Motor neuron (in vitro differentiated cells): Measurements from ENCODE around the gene KCNJ6. TPM values are rescaled to one million over a fixed set of nuclear protein-coding genes. Genes with fewer than 3 reads are reported as not detected.
A peak's percentile ranks its signal among the peaks of the same experiment; 100 is the strongest.

Source experiments
- ATAC-seq, 8 experiments: fragments of 200-7000 bp; cut with Tn5 transposase; replicated peaks in 6 of 8; 2 replicates each; pipeline ENCODE4 v1.8.0; 2021; ENCODE audit warnings: mild to moderate bottlenecking in 8 of 8, moderate library complexity in 8 of 8
- H3K27ac ChIP-seq, 2 donors: fragments of 250-450 bp; sonication (Bioruptor Pico); 2 replicates each; pipeline ENCODE4 v1.9.0; 2021; ENCODE audit warnings: antibody characterized with exemption in 2 of 2, mild to moderate bottlenecking in 2 of 2, moderate library complexity in 1 of 2
- H3K4me1 ChIP-seq, 2 donors: fragments of 250-450 bp; sonication (Bioruptor Pico); replicated peaks in 1 of 2; 2 replicates each; pipeline ENCODE4 v1.6.1; 2021; ENCODE audit warnings: antibody characterized with exemption in 2 of 2, mild to moderate bottlenecking in 2 of 2, moderate library complexity in 1 of 2
- H3K4me3 ChIP-seq, 5 donors: fragments of 250-450 bp; sonication (Bioruptor Pico); 2 replicates each; pipeline ENCODE4 v1.9.0; 2021; ENCODE audit warnings: antibody characterized with exemption in 5 of 5, mild to moderate bottlenecking in 5 of 5, moderate library complexity in 4 of 5
- WGBS, 10 experiments: fragments of 450-650 bp; shearing (Covaris generic); methylation state at CpG; one replicate each; pipeline ENCODE4 v1.0.0; 2022; 5-methylcytosine and 5-hydroxymethylcytosine counted together
- in situ Hi-C, 9 experiments: fragments of 400-800 bp; cut with MboI; loops; one replicate each; pipeline ENCODE4 v1.15.0; 2021; ENCODE audit warnings: low sequenced_read_pairs in 9 of 9, low pct_unique_long_range_greater_than_20kb in 2 of 9; ENCODE audit not compliant: unreplicated experiment in 9 of 9
- total RNA-seq, 8 experiments: library from RNA; unstranded; fragments of 300-600 nt; gene quantifications; 2 replicates each; pipeline versions ENCODE4 v1.2.3 to v1.2.4, GENCODE V29; 2022

Gene KCNJ6
- total RNA-seq, 8 experiments from 2014 or later: 0.05 to 3.4 (median 0.61) TPM

- no peaks in the 10 kb centered on the region for H3K4me1 ChIP-seq
- WGBS, 10 experiments: 16 to 92% (median 57%) methylated on average over 1 to 3 of the region's 3 CpGs; no CpG with 5 or more reads in 1 of the 10 experiments
- H3K27ac ChIP-seq: no peak overlapping the region
- no peak overlapping the region for H3K4me3 ChIP-seq
- in situ Hi-C loops: no loop called here
- ATAC-seq: peak in 1 of 8 experiments; percentile 63
Measured at GRCh38 chr21:37873655-37874054, 42.6 kb downstream of the KCNJ6 start.

DNA sequence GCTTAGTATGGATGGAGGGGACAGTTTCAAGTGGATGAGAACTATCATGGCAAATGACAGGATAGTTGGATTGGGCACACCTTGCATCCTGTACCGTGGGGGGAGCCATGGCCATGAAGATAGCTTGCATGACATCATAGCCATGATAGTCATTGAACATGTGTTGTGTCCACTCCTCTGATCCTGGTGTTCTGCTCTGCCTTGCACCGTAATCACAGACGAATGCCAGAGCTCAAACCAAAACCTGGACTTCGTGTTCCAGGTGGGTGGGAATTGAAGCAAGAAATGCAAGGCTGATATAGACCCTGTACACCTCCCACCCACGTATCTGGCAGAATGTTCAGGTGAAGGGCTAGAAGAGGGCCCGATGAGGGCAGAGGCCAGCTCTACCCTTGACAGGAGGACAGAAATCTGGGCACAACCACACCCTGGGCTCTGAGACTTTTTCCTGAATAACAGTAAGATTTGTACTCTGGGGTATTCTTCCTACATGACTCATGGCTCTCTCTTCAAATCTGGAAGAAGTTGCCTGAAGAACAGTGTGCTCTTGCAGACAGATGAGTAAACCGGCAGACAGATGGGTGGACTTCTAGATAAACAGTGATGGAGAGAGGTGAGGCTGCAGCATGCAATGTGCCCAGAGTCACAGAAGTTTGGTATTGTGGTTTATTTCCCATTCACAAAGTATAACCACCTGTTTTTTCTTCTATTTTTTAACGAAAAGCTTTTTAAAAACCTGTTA, 45.0 kb downstream of the KCNJ6 start:
- H3K27ac ChIP-seq: no peak overlapping the region
- in situ Hi-C loops: no loop called here
- 0 to 90% (median 58%) methylated on average over 1 to 7 of the region's 8 CpGs for WGBS, 10 experiments
- H3K4me3 ChIP-seq: no peak overlapping the region
- H3K4me1 ChIP-seq: no peaks in the 10 kb centered on the region
- ATAC-seq: no peak

DNA sequence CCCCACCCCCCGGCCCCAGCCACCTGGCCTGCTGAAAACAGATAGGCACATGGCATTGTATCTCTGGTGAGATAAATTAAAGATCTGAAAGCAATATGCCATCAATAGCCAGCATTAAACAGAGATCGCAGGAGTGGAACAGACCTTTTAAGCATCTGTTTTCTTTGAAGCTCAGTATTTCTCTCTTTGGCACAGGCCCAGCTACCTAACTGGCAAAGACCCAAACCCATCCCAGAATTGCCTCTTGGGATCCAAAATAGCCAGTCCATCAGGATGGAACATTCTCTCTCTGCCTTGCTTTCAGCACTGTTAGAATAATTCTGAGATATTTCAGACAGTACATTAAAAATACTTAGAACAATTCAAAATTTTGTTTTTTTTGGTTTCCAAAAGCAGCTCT, 46.0 kb downstream of the KCNJ6 start:
- 67 to 100% (median 79%) methylated on average over 1 of the region's 2 CpGs; no CpG with 5 or more reads in 6 of the 10 experiments for WGBS, 10 experiments
- in situ Hi-C loops: no loop called here
- Histone ChIP-seq H3K4me3 (no peak overlapping the region), H3K27ac (no peak overlapping the region), H3K4me1 (no peaks in the 10 kb centered on the region)
- no peak for ATAC-seq

DNA sequence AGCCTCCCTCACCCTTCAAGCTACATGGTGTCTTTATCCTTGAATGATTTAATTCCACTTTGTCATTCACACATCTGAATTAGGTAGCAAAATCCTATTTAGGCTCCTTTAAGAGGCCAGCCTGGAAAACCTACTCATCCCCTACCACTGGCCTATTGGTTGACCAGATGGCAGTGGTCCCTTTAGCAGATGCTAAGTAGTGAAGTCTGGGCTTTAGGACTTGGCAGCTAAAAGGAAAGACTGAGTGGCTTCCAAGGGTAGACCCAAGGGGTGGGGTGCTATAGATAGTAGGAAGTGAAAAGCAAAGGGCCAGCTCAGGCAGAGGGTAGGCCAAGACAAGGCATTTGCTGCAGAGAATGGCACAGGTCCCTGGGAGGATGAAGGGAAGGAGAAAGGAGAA, 46.6 kb downstream of the KCNJ6 start:
- no peak for ATAC-seq
- in situ Hi-C loops: no loop called here
- no peak overlapping the region for H3K27ac ChIP-seq
- no peaks in the 10 kb centered on the region for H3K4me1 ChIP-seq
- H3K4me3 ChIP-seq: no peak overlapping the region

DNA sequence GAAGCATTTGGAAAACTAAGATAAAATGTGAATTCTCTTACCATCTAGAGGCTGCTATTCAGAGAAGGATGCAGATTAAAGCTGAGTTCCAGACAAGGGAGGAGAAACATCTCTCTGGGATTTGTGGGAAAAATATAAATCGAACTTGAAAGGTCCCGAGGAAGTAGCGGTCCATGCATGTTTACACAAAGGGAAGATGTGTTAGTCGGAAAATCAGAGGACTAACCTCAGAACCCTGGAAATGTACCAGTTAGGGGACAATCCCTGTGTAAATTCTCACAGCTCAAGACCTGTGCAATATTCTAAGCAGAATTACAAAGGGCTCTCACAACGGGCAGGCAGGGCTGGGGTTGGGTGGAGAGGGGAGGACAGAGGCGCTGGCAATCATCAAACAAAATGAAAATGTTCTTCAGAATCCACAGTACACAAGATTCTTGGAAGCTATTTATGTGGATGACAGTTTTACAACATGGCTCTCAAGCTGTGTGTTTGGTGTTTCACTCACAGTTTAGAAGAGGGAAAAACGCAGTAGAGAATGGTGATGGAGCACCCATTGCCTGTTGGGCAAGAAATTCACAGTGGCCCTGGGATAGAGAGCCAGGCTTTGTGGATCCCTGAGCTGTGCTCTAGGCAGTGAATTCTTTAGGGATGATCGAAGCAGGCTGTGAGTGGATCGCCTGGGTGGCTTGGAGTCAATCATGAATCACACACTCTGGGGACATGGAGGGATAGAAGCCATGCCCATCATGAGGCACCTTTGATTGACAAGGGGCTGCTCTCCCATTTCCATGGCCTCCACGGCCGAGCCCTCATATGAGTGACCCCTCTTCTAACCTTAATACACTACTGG, 47.6 kb downstream of the KCNJ6 start:
- in situ Hi-C loops: no loop called here
- Histone ChIP-seq H3K27ac (no peak overlapping the region), H3K4me3 (no peak overlapping the region), H3K4me1 (no peaks in the 10 kb centered on the region)
- ATAC-seq: no peak
- whole genome bisulfite sequencing, 10 experiments: 43 to 100% (median 80%) methylated on average over 1 to 10 of the region's 11 CpGs; no CpG with 5 or more reads in 1 of the 10 experiments

GRCh38 chr21:37866027-37866426, 50.2 kb downstream of the KCNJ6 start:
- H3K27ac ChIP-seq: no peak overlapping the region

DNA sequence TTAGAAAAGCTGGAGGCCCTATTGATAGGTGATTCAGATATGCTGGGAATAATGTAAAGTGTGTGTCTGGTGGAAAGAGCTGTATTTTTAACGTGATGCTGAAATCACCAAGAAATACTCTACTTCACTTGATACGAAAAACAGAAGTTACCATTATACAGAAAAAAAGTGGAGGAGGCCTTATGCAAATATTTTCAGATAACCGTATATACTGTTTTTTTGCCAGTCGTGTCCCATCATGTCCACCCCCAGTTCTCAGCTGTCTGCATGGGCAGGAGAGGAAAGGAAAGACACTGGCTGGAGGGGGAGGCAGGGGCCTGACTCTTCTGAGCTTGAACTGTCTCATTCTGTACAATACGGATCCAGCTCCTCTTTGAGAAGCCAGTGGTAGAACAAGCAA, 51.1 kb downstream of the KCNJ6 start:
- H3K27ac ChIP-seq: no peak overlapping the region
- in situ Hi-C loops: no loop called here
- ATAC-seq: no peak
- WGBS, 10 experiments: 69 to 100% (median 81%) methylated on average over 2 to 5 of the region's 5 CpGs; no CpG with 5 or more reads in 3 of the 10 experiments
- no peak overlapping the region for H3K4me3 ChIP-seq
- H3K4me1 ChIP-seq: peaks cover 7% of the 10 kb centered on the region in 2 donors

More at GRCh38 chr21:37866027-37866426, 50.2 kb downstream of the KCNJ6 start:
- H3K4me1 ChIP-seq: peaks cover 7% of the 10 kb centered on the region in 2 donors
- ATAC-seq: no peak
- in situ Hi-C loops: no loop called here
- WGBS, 10 experiments: 60 to 100% (median 83%) methylated on average over 1 to 2 of the region's 2 CpGs; no CpG with 5 or more reads in 3 of the 10 experiments
- no peak overlapping the region for H3K4me3 ChIP-seq

DNA sequence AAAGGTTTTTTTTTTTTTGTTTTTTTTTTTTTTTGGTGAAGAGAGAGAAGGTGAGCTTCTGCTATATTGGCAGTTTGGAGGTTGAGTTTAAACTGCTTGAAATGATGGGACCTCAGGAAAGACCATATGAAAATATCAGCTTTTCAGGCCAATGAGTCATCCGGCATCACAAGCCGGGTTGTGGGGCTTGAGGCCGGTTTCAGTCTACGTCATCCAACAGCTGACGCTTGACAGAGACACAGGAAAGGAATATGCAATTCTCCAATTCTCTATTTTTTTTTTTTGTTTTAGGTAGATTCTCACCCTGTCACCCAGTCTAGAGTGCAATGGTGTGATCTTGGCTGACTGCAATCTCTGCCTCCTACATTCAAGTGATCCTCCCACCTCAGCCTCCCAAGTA, 52.4 kb downstream of the KCNJ6 start:
- in situ Hi-C loops: no loop called here
- 43 to 100% (median 97%) methylated on average over 1 to 5 of the region's 5 CpGs; no CpG with 5 or more reads in 2 of the 10 experiments for WGBS, 10 experiments
- Histone ChIP-seq H3K27ac (no peak overlapping the region), H3K4me1 (peaks cover 7% of the 10 kb centered on the region in 2 donors), H3K4me3 (no peak overlapping the region)
- no peak for ATAC-seq

DNA sequence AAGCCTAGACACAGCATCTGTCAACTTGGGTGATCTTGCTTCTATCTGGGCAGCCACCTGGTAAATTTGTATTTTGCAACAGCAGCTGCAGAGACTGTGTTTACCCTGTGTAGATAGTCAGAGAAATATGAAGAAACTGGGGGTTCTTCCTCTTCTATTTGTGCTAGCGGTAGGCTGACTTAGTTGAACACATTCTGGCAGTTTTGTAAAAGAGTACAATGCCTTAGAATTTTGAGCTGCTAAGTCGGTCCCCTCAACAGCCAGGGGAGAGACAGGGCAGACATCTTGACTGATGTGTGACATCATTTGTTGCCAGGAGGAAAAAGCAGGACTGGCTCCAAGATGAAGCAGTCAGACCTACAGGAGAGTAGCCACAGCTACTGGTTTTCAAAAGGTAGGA, 53.7 kb downstream of the KCNJ6 start:
- H3K4me1 ChIP-seq: peaks cover 7% of the 10 kb centered on the region in 2 donors
- ATAC-seq: peak in 6 of 8 experiments; percentile 77 to 98 (median 87)
- in situ Hi-C loops: no loop called here
- WGBS, 10 experiments: 20 to 83% (median 54%) methylated on average over 1 to 2 of the region's 2 CpGs; no CpG with 5 or more reads in 4 of the 10 experiments
- H3K4me3 ChIP-seq: no peak overlapping the region
- no peak overlapping the region for H3K27ac ChIP-seq

DNA sequence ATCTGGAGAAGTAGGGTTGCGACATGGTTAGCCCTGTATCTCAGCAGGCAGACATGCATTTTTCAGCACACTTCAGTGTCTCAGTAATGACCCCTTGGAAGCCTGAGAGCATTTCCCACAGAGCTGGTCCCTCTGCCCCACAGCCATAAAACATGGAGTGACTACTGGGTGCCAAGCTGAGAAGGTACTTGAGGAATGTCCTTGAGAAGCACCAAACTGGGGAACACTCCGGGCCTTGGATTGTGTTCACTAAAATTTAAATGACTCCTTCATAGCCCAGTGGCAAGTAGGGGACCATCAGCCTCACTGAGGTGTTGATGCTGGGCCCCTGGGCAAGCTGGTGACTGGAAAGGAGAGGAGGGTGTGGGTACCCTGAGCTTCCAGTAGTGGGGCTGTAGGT, 54.7 kb downstream of the KCNJ6 start:
- Histone ChIP-seq H3K4me3 (no peak overlapping the region), H3K4me1 (peaks cover 7 to 9% of the 10 kb centered on the region in 2 donors), H3K27ac (no peak overlapping the region)
- in situ Hi-C loops: no loop called here
- no peak for ATAC-seq
- 0 to 100% (median 81%) methylated on average over 1 to 2 of the region's 2 CpGs; no CpG with 5 or more reads in 5 of the 10 experiments for WGBS, 10 experiments

- 9 to 89% (median 72%) methylated on average over 1 of the region's 2 CpGs; no CpG with 5 or more reads in 6 of the 10 experiments for WGBS, 10 experiments
- no peak for ATAC-seq
- in situ Hi-C loops: no loop called here
Measured at GRCh38 chr21:37860416-37860815, 55.8 kb downstream of the KCNJ6 start.

DNA sequence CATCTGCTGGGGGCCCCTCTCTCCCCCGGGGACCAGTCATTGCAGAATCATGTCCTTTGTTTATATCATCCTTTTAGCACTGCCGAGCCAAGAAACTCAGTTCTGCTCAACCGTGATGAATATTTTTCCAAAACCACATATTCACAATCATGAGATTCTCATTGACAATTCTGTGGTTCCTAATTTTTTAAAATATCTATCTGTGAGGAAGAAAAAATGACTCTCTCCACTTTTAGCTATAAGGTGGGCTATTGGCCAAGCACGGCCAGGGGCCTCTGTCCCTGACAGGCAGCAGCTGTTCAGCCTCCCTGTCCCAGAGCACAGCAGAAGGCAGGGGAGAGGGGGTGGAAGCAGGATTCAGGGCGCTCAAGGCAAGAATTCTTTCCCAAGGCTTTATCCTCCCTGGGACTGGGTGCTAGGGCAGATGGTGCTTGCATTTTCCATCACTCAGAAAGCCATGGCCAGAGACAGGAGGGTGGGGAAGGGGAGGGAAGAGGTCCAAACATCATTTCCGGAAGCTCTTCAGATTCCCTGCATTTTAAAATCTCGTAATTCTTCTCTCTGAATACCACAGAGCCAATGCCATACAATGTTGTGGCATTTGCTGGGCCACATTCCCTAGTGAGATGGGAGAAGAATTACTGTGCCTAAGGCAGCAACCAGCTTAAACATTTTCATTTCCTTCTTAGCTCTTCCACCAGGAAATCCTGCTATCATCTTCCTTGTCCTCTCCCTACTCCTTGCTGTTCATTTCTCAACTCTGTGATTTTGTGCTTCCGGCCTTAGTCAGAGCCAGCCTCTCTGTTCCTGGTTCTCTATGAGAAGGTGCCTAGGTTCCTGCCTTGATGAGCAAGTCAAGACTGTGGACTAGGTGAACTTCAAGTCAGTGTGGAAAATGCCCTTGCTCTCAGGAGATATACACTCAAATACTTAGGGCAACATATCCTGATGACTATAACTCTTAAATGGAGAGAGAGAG, 60.3 kb downstream of the KCNJ6 start:
- ATAC-seq: peak in 6 of 8 experiments; percentile 38 to 97 (median 92)
- WGBS, 10 experiments: 0 to 39% (median 19%) methylated on average over 1 to 6 of the region's 8 CpGs; no CpG with 5 or more reads in 1 of the 10 experiments
- in situ Hi-C loops: no loop called here

More at GRCh38 chr21:37860416-37860815, 55.8 kb downstream of the KCNJ6 start:
- Histone ChIP-seq H3K27ac (no peak overlapping the region), H3K4me3 (no peak overlapping the region), H3K4me1 (peaks cover 14 to 21% of the 10 kb centered on the region in 2 donors)

More for the DNA sequence above, 60.3 kb downstream of the KCNJ6 start:
- peak overlapping the region; percentile 52 to 78 for H3K27ac ChIP-seq
- H3K4me3 ChIP-seq: peak overlapping the region in 4 of 5 donors; percentile 2 to 9 (median 6)
- peaks cover 13 to 18% of the 10 kb centered on the region in 2 donors for H3K4me1 ChIP-seq
